GM21526 (cell line): ENCODE data around the gene OR1F1.
"Not testable (repeated sequence)": the region's sequence is repeated elsewhere in the genome, so short reads cannot be mapped to it uniquely, and the experiment has no call there.

Source experiments
- ATAC-seq: cut with Tn5 transposase; IDR thresholded peaks from one replicate; pipeline ENCODE4 v1.9.1; 2021; ENCODE audit warnings: moderate library complexity; ENCODE audit not compliant: unreplicated experiment, low FRiP score

The OR1F1 gene

GRCh38 chr16:3171855-3172593 is 16.0 kb upstream of the OR1F1 start:
- ATAC-seq, result no peak

- no peak for ATAC-seq
Observed at GRCh38 chr16:3173892-3174617, 13.9 kb upstream of the OR1F1 start.

GRCh38 chr16:3174618-3175148 is 13.3 kb upstream of the OR1F1 start:
- no peak for ATAC-seq

GRCh38 chr16:3175157-3176093 is 12.6 kb upstream of the OR1F1 start:
- no peak for ATAC-seq

GRCh38 chr16:3179651-3180050 is 8.4 kb upstream of the OR1F1 start:
- no peak for ATAC-seq

GRCh38 chr16:3180445-3180878 is 7.5 kb upstream of the OR1F1 start:
- ATAC-seq, result no peak

- not testable (repeated sequence) for ATAC-seq
Observed at GRCh38 chr16:3182293-3182607, 5.8 kb upstream of the OR1F1 start.

- ATAC-seq, result no peak
Observed at GRCh38 chr16:3182608-3183444, 5.2 kb upstream of the OR1F1 start.

GRCh38 chr16:3183445-3184139 is 4.4 kb upstream of the OR1F1 start:
- ATAC-seq, result no peak

- ATAC-seq, result no peak
Observed at GRCh38 chr16:3186946-3187690, 886 bp upstream of the OR1F1 start.

GRCh38 chr16:3188675-3188924 is 596 bp downstream of the OR1F1 start:
- no peak for ATAC-seq

- no peak for ATAC-seq
Observed at GRCh38 chr16:3188925-3189825, 1.2 kb downstream of the OR1F1 start.

- ATAC-seq, result no peak
Observed at GRCh38 chr16:3189869-3190268, 1.9 kb downstream of the OR1F1 start.

- ATAC-seq, result no peak
Observed at GRCh38 chr16:3190949-3191353, 2.9 kb downstream of the OR1F1 start.

GRCh38 chr16:3192476-3193019 is 4.5 kb downstream of the OR1F1 start:
- ATAC-seq, result no peak

GRCh38 chr16:3193221-3194212 is 5.5 kb downstream of the OR1F1 start:
- no peak for ATAC-seq

- ATAC-seq, result no peak
Observed at GRCh38 chr16:3194792-3195191, 6.8 kb downstream of the OR1F1 start.
